Choroid plexus epithelial cell (primary cell): ENCODE measurements around the gene VPS13D.

Experiments
- DNase-seq: peaks from one replicate; pipeline ENCODE4 v3.0.0-alpha.2; 2010; ENCODE audit warnings: low read depth
- H3K4me3 ChIP-seq: 2 replicates; pipeline ENCODE4 v1.5.1; 2011; ENCODE audit warnings: low read depth, mild to moderate bottlenecking, control low read depth, low read length, moderate library complexity
- TF ChIP-seq, protein P1 (sequence below): conservative IDR thresholded peaks from 2 replicates; pipeline ENCODE4 v1.5.1; 2011; ENCODE audit warnings: low read depth, mild to moderate bottlenecking, control low read depth, inconsistent platforms, low read length, moderate library complexity

Gene VPS13D

DNA sequence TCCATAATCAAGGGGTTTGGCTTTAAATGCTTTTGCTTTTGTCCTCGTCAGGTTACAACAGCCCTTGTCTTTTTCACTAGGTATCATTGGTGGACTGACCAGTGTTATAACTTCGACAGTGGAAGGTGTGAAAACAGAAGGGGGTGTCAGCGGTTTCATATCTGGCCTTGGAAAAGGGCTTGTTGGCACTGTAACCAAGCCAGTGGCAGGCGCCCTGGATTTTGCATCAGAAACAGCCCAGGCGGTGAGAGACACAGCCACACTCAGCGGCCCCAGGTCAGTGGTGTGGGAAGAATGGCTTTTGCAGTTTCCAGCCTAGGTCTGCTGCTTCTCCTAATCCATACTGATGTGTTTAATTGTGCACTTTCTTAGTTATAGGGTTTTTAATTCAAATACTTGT, 230.3 kb downstream of the VPS13D start:
- TF ChIP-seq, protein P1, sequence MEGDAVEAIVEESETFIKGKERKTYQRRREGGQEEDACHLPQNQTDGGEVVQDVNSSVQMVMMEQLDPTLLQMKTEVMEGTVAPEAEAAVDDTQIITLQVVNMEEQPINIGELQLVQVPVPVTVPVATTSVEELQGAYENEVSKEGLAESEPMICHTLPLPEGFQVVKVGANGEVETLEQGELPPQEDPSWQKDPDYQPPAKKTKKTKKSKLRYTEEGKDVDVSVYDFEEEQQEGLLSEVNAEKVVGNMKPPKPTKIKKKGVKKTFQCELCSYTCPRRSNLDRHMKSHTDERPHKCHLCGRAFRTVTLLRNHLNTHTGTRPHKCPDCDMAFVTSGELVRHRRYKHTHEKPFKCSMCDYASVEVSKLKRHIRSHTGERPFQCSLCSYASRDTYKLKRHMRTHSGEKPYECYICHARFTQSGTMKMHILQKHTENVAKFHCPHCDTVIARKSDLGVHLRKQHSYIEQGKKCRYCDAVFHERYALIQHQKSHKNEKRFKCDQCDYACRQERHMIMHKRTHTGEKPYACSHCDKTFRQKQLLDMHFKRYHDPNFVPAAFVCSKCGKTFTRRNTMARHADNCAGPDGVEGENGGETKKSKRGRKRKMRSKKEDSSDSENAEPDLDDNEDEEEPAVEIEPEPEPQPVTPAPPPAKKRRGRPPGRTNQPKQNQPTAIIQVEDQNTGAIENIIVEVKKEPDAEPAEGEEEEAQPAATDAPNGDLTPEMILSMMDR, result no peak
- H3K4me3 ChIP-seq, result no peak overlapping the region
- no peak for DNase-seq

DNA sequence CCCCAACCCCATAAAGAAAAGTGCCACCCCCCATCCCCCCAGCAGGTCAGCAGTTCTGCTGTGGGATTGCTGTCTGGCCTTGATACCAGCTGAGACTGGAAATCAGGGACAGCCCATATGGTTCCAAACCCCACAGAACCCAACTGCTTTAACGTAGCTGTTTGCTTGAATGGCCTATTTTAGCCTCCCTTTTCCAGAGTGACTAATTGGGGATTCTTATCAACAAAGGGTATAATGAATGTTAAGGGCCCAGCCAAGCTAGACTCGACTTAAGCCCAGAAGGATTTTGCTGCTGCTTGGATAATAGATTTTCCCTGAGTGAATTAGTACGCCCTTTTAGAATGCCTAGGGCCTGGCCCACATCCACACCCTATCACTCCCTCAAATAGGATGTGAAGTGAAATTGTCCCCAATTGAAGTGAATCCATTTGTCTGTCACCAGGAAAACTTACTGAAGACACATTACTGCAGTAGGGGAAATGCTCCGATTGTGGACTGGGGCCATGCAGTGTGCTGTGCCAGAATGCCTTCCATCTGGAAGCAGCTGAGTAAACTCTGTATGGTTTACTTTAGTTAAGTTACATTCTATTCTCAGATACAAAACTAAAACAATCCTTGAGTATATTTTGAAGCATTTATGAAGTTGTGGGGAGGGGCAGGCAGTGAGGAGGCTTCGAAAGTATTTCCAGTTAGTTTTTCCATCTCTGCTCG, 231.2 kb downstream of the VPS13D start:
- TF ChIP-seq, protein P1, result no peak
- DNase-seq, result peak; percentile 63
- no peak overlapping the region for H3K4me3 ChIP-seq

DNA sequence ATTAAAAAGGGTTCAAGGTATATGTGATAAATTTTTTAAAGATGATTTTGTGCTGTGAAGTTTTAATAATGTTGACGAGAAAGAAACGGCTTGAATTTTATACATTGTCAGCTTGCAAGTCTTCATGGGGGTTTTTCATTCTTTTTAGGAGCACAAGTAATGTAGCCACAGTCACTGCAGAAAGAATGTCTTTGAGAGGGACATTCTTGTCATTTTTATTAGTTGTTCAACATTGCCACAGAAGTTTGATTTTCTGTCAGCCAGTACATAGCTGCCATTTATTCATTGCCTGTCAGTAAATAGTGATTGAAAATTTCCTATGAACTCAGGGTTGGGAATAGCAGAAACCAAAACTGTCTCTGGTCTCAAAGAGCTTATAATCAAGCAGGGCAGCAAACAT, 231.9 kb downstream of the VPS13D start:
- TF ChIP-seq, protein P1, result no peak
- no peak overlapping the region for H3K4me3 ChIP-seq
- DNase-seq, result no peak

DNA sequence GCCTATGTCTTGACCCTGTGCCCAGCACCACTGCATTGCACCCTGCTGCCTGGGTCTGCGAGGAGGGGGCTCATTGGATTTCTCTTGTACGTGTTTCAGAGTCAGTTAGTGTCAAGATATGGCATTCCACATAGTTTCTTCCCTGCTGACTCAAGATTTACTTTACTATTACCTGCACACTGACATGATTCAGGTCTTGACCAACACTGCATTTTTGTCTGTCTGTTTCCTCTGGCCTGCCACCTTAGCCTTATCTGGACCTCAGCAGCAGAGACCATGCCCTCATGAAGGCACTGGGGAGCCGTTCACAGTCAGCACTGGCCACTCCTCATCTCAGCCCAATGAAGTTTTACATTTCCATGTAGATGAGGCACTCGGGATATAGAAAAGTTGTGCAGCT, 232.8 kb downstream of the VPS13D start:
- DNase-seq, result no peak
- H3K4me3 ChIP-seq, result no peak overlapping the region
- TF ChIP-seq, protein P1, result no peak

DNA sequence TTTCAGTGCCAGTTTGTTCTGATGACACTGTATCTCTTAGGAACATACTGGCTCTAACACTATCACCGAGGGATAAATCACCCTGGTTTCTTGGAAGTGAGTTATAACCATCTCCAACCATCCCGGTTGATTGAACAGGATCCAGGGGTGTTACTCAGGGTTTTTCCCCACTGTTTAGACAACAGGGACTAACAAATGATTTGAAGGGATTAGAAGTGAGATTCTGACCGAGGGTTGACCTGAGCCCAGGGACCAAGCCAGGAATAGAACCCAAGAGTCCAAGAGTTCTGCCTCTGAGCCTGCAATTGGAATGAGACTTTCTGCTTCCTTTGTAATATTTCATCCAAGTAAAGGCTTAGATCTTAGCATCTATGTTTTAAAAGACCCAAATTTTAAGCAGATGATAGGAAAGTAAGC, 234.2 kb downstream of the VPS13D start:
- no peak for DNase-seq
- TF ChIP-seq, protein P1, result no peak
- H3K4me3 ChIP-seq, result no peak overlapping the region

DNA sequence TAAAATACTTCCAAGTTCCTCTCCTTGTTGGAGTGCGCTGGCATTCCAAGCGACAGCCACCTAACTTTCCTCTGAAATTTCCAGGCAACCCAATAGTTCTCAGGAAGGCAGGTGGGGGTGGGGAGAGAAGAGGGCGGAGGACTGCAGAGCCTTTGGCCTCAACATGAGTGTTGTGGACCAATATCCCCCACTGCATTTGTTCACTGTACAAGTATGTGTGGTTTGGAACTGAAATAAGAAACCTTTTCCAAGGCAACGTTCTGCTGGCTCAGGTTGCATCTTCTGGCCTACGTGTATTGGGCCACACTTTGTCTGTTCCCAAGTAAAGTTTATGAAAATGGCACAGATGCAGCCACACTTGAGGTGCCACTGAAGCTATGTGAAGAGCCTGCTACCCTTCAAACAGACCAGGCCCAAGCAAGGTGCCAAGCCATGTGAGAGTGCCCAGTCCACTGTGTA, 234.8 kb downstream of the VPS13D start:
- peak; percentile 98 for DNase-seq
- TF ChIP-seq, protein P1, result no peak
- H3K4me3 ChIP-seq, result no peak overlapping the region

DNA sequence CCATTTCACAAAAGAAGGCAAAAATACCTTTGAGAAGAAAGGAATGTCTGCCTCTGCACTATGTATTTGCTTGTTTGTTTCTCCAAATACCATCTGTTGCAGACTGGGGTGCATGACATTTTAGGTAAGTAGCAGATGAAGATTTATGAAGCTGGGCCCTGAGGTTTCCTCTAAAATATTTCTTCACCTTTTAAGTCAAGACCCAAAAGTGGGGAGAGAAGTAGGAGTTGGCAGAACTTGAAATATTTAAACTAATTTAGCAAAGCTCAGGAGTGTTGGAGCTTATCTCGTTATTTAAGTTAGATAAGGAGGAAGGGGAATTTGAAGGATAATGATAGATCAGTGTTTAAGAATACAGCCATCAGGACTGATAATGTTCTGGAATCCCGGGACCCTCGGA, 235.3 kb downstream of the VPS13D start:
- DNase-seq, result no peak
- no peak overlapping the region for H3K4me3 ChIP-seq
- TF ChIP-seq, protein P1, result no peak
